HG03520 (cell line): ENCODE results near the gene HMGXB4.

ENCODE experiments used
- ATAC-seq: cut with Tn5 transposase; IDR thresholded peaks from one replicate; pipeline ENCODE4 v1.9.1; 2021; ENCODE audit warnings: mild to moderate bottlenecking, moderate library complexity; ENCODE audit not compliant: unreplicated experiment

Gene HMGXB4

GRCh38 chr22:35324762-35325161 lies 67.5 kb downstream of the HMGXB4 start:
- no peak for ATAC-seq

- ATAC-seq: no peak
These were observed 67.9 kb downstream of the HMGXB4 start for GRCh38 chr22:35325209-35325608.

GRCh38 chr22:35326854-35327562 lies 69.7 kb downstream of the HMGXB4 start:
- ATAC-seq: no peak

- ATAC-seq: no peak
These were observed 70.6 kb downstream of the HMGXB4 start for GRCh38 chr22:35327690-35328471.

- no peak for ATAC-seq
These were observed 71.2 kb downstream of the HMGXB4 start for GRCh38 chr22:35328472-35328885.

GRCh38 chr22:35329114-35329847 lies 72.0 kb downstream of the HMGXB4 start:
- ATAC-seq: no peak

GRCh38 chr22:35330258-35330861 lies 73.1 kb downstream of the HMGXB4 start:
- ATAC-seq: no peak

- no peak for ATAC-seq
These were observed 75.0 kb downstream of the HMGXB4 start for GRCh38 chr22:35332278-35332677.

- no peak for ATAC-seq
These were observed 75.9 kb downstream of the HMGXB4 start for GRCh38 chr22:35333220-35333619.

GRCh38 chr22:35334004-35334403 lies 76.7 kb downstream of the HMGXB4 start:
- no peak for ATAC-seq

GRCh38 chr22:35335468-35335867 lies 78.2 kb downstream of the HMGXB4 start:
- ATAC-seq: no peak

GRCh38 chr22:35335936-35336781 lies 78.9 kb downstream of the HMGXB4 start:
- no peak for ATAC-seq

GRCh38 chr22:35337932-35338331 lies 80.6 kb downstream of the HMGXB4 start:
- no peak for ATAC-seq

- ATAC-seq: no peak
These were observed 84.0 kb downstream of the HMGXB4 start for GRCh38 chr22:35341090-35341874.

GRCh38 chr22:35342390-35342789 lies 85.1 kb downstream of the HMGXB4 start:
- no peak for ATAC-seq

GRCh38 chr22:35343664-35344550 lies 86.6 kb downstream of the HMGXB4 start:
- ATAC-seq: no peak

- no peak for ATAC-seq
These were observed 87.8 kb downstream of the HMGXB4 start for GRCh38 chr22:35344956-35345690.
